Stimulated activated CD4-positive, alpha-beta T cell treated with anti-CD3 and anti-CD28 coated beads, Interleukin-1b, Interleukin-23, amount 100 ng/mL, for 1 hour (primary cell): ENCODE results near the gene JUND.
A peak's percentile ranks its signal among the peaks of the same experiment; 100 is the strongest.

Source experiments
- DNase-seq, 2 donors: peaks; one replicate each; pipeline ENCODE4 v3.0.0-alpha.2; 2020; ENCODE audit warnings: low read depth in 2 of 2

Gene JUND

DNA sequence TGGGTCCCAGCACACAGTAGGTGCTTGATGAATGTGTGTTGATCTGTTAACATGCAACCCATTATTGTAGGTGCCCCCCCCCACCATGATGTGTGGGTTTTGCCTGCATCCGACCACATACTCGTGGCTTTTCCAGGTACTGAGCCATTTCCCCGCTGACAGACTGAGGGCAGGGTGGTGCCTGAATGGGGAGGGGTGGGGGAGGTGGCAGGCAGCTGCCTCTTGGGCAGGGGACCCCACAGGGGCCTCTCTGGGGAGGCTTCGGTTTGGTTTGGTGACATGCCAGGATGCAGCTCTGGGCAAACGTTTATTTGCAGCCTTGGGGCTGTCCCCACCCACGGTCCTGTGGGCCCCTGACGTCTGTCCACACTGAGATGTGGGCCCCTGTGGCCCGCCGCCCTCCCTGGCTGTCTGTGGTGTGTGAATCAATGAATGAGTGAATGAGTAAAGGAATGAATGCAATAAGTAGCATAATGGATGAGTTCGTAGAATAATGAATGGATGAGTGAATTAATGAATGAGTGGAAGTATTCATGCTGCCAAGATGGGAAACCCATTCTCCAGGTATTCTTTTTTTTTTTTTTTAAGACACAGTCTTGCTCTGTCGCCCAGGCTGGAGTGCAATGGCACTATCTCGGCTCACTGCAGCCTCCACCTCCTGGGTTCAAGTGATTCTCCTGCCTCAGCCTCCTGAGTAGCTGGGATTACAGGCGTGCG, 9.0 kb upstream of the JUND start:
- DNase-seq, result no peak

DNA sequence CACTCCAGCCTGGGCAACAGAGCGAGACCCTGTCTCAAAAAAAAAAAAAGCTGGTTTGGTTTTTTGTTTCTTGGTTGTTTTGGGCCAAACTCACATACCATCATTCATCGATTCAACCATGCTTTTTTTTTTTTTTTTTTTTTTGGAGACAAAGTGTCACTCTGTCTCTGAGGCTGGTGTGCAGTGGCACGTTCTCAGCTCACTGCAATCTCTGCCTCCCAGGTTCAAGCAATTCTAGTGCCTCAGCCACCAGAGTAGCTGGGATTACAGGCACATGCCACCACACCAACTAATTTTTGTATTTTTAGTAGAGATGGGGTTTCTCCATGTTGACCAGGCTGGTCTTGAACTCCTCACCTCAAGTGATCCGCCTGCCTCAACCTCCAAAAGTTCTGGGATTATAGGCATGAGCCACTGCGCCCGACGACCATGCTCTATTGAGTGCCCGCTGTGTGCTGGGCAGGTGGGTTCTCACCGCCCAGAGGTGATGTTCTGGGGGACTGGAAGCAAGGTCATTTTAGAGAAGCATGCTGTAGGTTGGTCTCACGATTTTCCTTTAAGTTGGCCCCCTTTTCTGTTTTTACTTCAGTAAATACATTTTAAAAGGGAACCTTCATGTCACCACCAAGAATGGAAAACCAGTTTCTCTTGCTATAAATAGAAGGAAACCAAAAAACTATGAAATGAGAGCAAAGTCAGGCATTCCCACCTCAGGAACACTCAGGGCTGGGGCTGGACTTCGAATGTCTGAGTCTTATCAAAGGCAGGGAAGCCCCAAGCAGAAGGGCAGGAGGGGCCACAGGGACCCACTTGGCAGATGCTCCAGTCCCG, 8.3 kb upstream of the JUND start:
- no peak for DNase-seq

GRCh38 chr19:18287836-18288772, 6.7 kb upstream of the JUND start:
- no peak for DNase-seq

- no peak for DNase-seq
Observed at GRCh38 chr19:18286973-18287635, 5.7 kb upstream of the JUND start.

DNA sequence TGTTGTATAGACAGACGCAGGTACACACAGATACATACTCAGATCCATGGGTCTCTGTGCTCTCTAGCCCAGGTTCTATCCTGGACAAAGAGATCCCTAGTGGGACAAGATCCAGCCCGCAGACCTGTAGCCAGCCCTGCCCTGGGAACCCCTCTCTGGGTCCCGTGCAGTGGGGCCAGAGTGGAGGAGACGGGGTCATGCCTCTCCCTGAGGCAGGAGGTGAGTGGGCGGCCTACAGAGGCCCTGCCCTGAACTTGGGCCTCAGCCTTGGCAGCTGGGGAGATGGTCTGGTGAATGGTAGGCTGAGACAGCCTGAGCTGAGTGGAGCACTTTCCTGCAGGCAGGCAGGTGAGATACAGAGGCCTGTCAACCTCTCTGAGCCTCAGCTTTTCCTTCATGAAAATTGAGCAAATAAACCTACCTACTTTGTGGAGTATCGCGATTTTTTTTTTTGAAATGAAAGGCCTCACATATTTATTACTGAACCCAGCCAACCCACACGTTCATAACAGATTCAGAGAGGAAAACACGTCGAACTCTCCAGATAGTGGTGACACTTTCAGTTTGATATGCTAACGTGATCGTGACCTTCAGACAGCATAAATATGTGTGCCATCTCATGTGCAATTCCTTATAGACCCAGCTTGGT, 3.4 kb upstream of the JUND start:
- no peak for DNase-seq

GRCh38 chr19:18283338-18283737, 1.9 kb upstream of the JUND start:
- no peak for DNase-seq

DNA sequence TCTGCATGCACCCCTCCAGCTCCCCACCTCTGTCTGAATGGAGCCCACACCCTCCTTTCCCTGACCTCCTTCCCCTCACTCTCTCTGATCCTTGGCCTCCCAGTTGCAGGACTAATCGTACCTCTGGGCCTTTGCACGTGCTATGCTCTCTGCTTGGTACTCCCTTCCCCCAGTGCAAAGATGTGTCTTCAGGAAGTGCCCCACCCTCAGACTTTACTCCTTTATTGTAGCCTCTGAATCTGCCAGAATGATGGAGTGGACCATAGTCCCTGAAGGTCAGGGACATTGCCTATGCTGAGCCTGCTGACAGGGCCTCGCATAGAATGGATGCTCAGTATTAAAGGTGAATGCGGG, 1.3 kb upstream of the JUND start:
- no peak for DNase-seq

- no peak for DNase-seq
Observed at GRCh38 chr19:18282021-18282787, 782 bp upstream of the JUND start.

GRCh38 chr19:18280247-18281081, 958 bp downstream of the JUND start:
- DNase-seq, result peak in 1 of 2 donors; percentile 63

DNA sequence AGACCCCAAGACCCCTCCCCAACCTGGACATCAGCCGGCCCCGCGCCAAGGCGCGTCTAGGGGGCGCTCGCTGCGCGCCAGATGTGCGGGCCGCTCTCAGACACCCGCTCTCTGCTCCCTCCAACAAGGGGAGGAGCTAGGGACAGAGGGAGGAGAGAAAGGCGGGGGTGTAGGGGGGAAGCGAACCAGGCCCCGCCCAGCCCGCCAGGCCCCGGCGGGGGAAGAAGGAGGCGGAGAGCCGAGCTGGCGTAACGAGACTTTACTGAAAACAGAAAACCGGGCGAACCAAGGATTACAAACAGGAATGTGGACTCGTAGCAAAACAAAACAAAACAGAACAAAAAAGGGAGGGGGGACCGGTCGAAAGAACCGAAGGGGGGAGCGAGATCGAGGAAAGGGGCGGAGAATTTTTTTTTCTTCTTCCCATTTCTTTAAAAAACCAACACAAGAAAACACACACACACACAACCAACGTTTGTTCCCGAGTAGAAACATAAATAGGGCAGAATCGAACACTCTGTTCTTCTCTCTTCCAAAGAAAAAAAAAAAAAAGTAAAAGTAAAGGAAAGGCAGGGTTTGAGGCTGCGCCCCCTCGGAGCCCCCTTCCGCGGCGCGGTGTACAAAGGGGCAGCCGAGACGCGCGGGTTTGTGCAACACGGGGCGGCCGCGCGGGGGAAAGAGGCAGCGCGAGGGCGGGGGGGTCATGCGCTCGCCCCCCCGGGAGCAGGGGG, 1.7 kb downstream of the JUND start:
- peak; percentile 85 for DNase-seq

DNA sequence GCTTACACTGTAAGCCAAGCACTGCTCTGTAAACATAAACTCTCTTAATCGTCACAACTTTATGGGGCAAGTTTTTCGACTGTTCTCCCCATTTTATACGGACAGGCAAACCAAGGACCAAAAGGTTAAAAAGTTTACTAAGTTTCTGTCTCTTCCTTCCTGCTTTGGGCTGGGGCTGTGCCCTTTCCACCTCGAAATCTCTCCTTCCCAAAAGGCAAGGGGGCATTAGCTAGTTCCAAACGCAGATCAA, 2.2 kb downstream of the JUND start:
- DNase-seq, result no peak

DNA sequence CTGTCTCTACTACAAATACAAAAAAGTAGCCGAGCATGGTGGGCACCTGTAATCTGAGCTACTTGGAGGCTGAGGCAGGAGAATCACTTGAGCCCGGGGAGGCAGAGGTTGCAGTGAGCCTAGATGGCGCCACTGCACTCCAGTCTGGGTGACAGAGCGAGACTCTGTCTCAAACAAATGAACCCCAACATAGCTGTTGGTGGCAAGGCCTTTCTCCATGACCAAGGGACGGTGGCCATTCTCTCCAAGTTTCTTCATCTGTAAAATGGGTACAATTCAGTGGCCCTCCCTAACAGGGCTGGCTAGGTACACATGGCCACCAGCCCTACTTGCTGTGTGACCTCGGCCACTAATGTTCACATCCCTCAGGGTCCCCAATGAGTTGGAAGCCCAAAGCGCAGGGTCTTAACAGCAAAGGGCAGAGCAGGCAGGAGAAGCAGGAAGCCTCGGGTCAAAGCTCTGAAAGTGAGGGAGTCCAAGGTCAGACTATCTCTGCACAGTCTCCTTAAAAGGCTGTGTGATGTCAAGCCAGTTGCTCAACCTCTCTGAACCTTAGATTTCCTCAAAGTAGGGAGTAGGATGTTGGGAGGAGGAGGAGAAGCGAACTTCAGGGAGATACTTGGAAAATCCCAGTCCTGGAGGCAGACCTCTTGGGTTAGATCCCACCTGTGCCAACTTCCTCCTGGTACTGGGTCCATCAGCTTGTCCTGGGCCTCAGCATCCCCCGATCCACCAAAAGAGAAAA, 2.7 kb downstream of the JUND start:
- no peak for DNase-seq

DNA sequence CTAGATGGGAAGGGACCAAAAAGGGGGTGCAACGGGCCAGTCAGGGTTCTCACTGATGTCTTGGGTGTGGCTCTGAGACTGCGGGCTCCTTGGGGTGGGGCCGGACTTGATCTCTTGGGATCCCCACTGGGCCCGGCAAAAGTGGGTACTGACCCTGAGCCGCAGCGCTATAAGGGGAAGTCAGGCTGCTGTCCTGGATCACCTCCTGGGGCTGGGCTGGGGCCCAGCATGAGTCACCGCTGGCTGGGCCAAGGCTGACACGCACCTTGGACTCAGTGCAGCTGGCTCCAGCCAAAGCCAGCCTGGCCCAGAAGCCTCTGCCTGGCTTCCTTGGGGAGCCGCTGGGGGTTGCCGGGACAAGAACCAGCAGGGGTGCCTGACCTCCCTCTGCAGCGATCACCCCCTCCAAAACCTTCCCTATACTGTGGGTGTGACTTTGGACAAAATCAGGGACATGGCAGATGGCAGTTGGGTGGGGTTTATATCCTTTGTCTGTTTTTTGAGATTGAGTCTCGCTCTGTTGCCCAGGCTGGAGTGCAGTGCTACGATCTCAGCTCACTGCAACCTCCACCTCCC, 6.6 kb downstream of the JUND start:
- no peak for DNase-seq

DNA sequence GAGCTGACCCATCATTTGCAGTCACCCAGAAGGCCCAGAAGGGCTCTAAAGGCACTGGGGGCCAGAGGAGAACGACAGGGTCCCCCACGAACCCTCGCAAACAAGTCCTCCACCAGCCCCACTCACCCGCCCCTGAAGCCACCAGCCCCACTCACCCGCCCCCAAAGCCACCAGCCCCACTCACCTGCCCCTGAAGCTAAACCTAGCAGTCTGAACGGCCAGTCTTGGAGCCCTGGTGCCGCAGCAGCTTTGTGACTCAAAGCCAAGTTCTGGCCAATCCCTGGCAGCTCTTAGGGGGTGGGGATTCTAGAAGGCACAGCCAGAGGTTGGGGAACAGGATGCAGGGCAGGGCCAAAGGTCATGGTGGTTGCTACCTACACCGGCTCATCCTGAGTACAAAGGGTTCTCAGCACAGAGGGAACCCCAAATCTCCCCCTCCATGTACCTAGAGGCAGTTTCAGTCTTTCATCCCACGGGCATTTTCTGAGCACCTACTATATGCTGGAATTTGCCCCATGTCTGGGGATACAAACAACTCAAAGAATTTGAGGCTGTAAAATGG, 7.1 kb downstream of the JUND start, which contains the start of gene IQCN:
Gene IQCN (minus strand): TSS at position 234 of the 562 bp plus-strand sequence. CDS start 4,974 bp downstream, outside the sequence.
- no peak for DNase-seq

DNA sequence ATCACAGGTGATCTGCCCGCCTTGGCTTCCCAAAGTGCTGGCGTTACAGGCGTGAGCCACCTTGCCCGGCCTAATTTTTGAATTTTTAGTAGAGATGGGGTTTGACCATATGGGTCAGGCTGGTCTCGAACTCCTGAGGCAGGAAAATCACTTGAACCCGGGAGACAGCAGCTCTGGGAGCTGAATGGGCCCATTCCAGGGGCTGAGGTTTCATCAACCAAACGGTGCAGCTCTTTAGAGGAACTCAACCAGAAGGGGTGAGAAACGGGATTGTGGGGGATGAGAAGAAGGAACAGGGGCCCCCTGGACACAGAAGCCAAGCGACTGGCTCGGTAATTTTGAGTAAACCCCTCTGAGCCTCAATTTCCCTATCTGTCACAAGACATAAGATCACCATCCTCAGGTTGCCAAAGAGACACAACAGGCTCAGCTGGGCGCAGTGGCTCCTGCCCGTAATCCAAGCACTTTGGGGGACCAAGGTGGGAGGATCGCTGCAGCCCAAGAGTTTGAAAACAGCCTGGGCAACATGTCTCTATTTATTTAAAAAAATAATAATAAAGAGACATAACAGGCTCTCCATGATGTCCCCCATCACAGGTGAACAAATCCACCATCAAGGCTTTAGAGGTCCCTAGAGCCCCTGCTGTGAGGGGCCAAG, 7.7 kb downstream of the JUND start:
- no peak for DNase-seq

GRCh38 chr19:18271433-18271841, 10.0 kb downstream of the JUND start:
- no peak for DNase-seq

GRCh38 chr19:18270326-18270725, 11.1 kb downstream of the JUND start:
- no peak for DNase-seq
